ENCODE measurements around the gene TEKT4. TPM values are rescaled to one million over a fixed set of nuclear protein-coding genes. Genes with fewer than 3 reads are reported as not detected.

Gene TEKT4
- total RNA-seq, 1 donor from 2014 or later: not detected

- H3K4me2 ChIP-seq: no peak overlapping the region
- peaks cover 20% of the 10 kb centered on the region for H3K27me3 Mint-ChIP-seq (ENCODE audit: insufficient read depth, low read depth)
- H3K36me3 Mint-ChIP-seq: no peaks in the 10 kb centered on the region
- H3K79me2 ChIP-seq (ENCODE audit: low read depth): no peaks in the 10 kb centered on the region
- peaks cover 20% of the 10 kb centered on the region for H3K9me3 ChIP-seq (ENCODE audit: low read depth)
- H2AFZ ChIP-seq (replicated peaks): no peak overlapping the region
- no peak overlapping the region for H3K27ac ChIP-seq
- H3K4me1 ChIP-seq: no peaks in the 10 kb centered on the region
- H4K20me1 ChIP-seq (ENCODE audit: low read depth): no peaks in the 10 kb centered on the region
- DNase-seq (ENCODE audit: low spot score): no peak
- H3F3A ChIP-seq (ENCODE audit: low read depth): no peaks in the 10 kb centered on the region
- H3K4me3 ChIP-seq: no peak overlapping the region
- no peaks in the 10 kb centered on the region for H3K36me3 ChIP-seq
- TF ChIP-seq EZH2 (IDR thresholded peaks at IDR 0.05) (no peak), CTCF (IDR thresholded peaks at IDR 0.05) (no peak)
- no peaks in the 10 kb centered on the region for H3K27me3 ChIP-seq
- H3K9me3 Mint-ChIP-seq: no peaks in the 10 kb centered on the region
- peaks cover 8% of the 10 kb centered on the region for H3K4me1 Mint-ChIP-seq
- no peak overlapping the region for H3K27ac Mint-ChIP-seq
- H3K4me3 Mint-ChIP-seq: no peak overlapping the region
- no peak overlapping the region for H3K9ac ChIP-seq
These were observed 1.4 kb upstream of the TEKT4 start for GRCh38 chr2:94869552-94870439.

- no peak for DNase-seq (ENCODE audit: low spot score)
These were observed 597 bp upstream of the TEKT4 start for GRCh38 chr2:94870440-94871225.

GRCh38 chr2:94872088-94872618 lies 923 bp downstream of the TEKT4 start:
- no peaks in the 10 kb centered on the region for H3K27me3 ChIP-seq
- peaks cover 9% of the 10 kb centered on the region for H3K9me3 ChIP-seq (ENCODE audit: low read depth)
- H3K4me3 Mint-ChIP-seq: peak overlapping the region; percentile 48
- no peak overlapping the region for H2AFZ ChIP-seq (replicated peaks)
- H3K27me3 Mint-ChIP-seq (ENCODE audit: insufficient read depth, low read depth): peaks cover 22% of the 10 kb centered on the region
- H3F3A ChIP-seq (ENCODE audit: low read depth): no peaks in the 10 kb centered on the region
- no peak overlapping the region for H3K9ac ChIP-seq
- H3K36me3 Mint-ChIP-seq: no peaks in the 10 kb centered on the region
- H3K4me3 ChIP-seq: no peak overlapping the region
- no peaks in the 10 kb centered on the region for H4K20me1 ChIP-seq (ENCODE audit: low read depth)
- H3K27ac Mint-ChIP-seq: no peak overlapping the region
- H3K4me2 ChIP-seq: no peak overlapping the region
- H3K27ac ChIP-seq: no peak overlapping the region
- H3K9me3 Mint-ChIP-seq: no peaks in the 10 kb centered on the region
- H3K4me1 Mint-ChIP-seq: peaks cover 8% of the 10 kb centered on the region
- no peaks in the 10 kb centered on the region for H3K36me3 ChIP-seq
- H3K4me1 ChIP-seq: no peaks in the 10 kb centered on the region
- no peaks in the 10 kb centered on the region for H3K79me2 ChIP-seq (ENCODE audit: low read depth)
- TF ChIP-seq EZH2 (IDR thresholded peaks at IDR 0.05) (no peak), CTCF (IDR thresholded peaks at IDR 0.05) (no peak), EZH2phosphoT487 (IDR thresholded peaks at IDR 0.05) (no peak)
- no peak for DNase-seq (ENCODE audit: low spot score)

More at GRCh38 chr2:94870440-94871225, 597 bp upstream of the TEKT4 start:
- Histone ChIP-seq H3K9ac (no peak overlapping the region), H3K4me2 (no peak overlapping the region), H3F3A (ENCODE audit: low read depth) (no peaks in the 10 kb centered on the region), H3K36me3 (no peaks in the 10 kb centered on the region), H3K4me3 (no peak overlapping the region), H3K27ac (no peak overlapping the region), H3K79me2 (ENCODE audit: low read depth) (no peaks in the 10 kb centered on the region), H4K20me1 (ENCODE audit: low read depth) (no peaks in the 10 kb centered on the region), H3K27me3 (no peaks in the 10 kb centered on the region), H2AFZ (replicated peaks) (no peak overlapping the region), H3K9me3 (ENCODE audit: low read depth) (peaks cover 16% of the 10 kb centered on the region), H3K4me1 (no peaks in the 10 kb centered on the region)
- Mint-ChIP-seq H3K4me3 (peak overlapping the region; percentile 79), H3K4me1 (peaks cover 8% of the 10 kb centered on the region), H3K36me3 (no peaks in the 10 kb centered on the region), H3K9me3 (no peaks in the 10 kb centered on the region), H3K27me3 (ENCODE audit: insufficient read depth, low read depth) (peaks cover 22% of the 10 kb centered on the region), H3K27ac (no peak overlapping the region)
- TF ChIP-seq EZH2 (IDR thresholded peaks at IDR 0.05) (no peak), CTCF (IDR thresholded peaks at IDR 0.05) (peak; percentile 12), EZH2phosphoT487 (IDR thresholded peaks at IDR 0.05) (no peak)

Measured in neural progenitor cell (in vitro differentiated cells).